ENCODE data around the gene CAPZB.

Gene CAPZB

GRCh38 chr1:19385869-19386591 is 99.3 kb downstream of the CAPZB start:
- peak overlapping the region; percentile 10; the same call in 1 of the 2 replicates for H3K27ac ChIP-seq
- TF ChIP-seq ZFX (IDR thresholded peaks at IDR 0.05) (no peak), CTCF (conservative IDR thresholded peaks at IDR 0.05) (no peak)

- H3K27ac ChIP-seq, result peak overlapping the region; percentile 10; the same call in 1 of the 2 replicates
- TF ChIP-seq CTCF (conservative IDR thresholded peaks at IDR 0.05) (no peak), ZFX (IDR thresholded peaks at IDR 0.05) (no peak)
These were observed 100.1 kb downstream of the CAPZB start for GRCh38 chr1:19385221-19385620.

GRCh38 chr1:19384772-19385187 is 100.6 kb downstream of the CAPZB start:
- TF ChIP-seq CTCF (conservative IDR thresholded peaks at IDR 0.05) (no peak), ZFX (IDR thresholded peaks at IDR 0.05) (no peak)
- no peak overlapping the region for H3K27ac ChIP-seq

- H3K27ac ChIP-seq, result no peak overlapping the region
- TF ChIP-seq ZFX (IDR thresholded peaks at IDR 0.05) (no peak), CTCF (conservative IDR thresholded peaks at IDR 0.05) (no peak)
These were observed 101.2 kb downstream of the CAPZB start for GRCh38 chr1:19384113-19384512.

GRCh38 chr1:19382222-19382621 is 103.1 kb downstream of the CAPZB start:
- TF ChIP-seq ZFX (IDR thresholded peaks at IDR 0.05) (no peak), CTCF (conservative IDR thresholded peaks at IDR 0.05) (no peak)
- no peak overlapping the region for H3K27ac ChIP-seq

- TF ChIP-seq ZFX (IDR thresholded peaks at IDR 0.05) (no peak), CTCF (conservative IDR thresholded peaks at IDR 0.05) (no peak)
- no peak overlapping the region for H3K27ac ChIP-seq
These were observed 104.1 kb downstream of the CAPZB start for GRCh38 chr1:19381261-19381660.

- no peak overlapping the region for H3K27ac ChIP-seq
- TF ChIP-seq CTCF (conservative IDR thresholded peaks at IDR 0.05), result no peak
- no peak for TF ChIP-seq ZFX (IDR thresholded peaks at IDR 0.05)
These were observed 107.3 kb downstream of the CAPZB start for GRCh38 chr1:19377812-19378718.
